OCI-LY7 (cell line): ENCODE data around the gene SYK. TPM values are rescaled to one million over a fixed set of nuclear protein-coding genes. Genes with fewer than 3 reads are reported as not detected.

ENCODE experiments used
- BruUV-seq: library from RNA; stranded (reverse); fragments of 400-500 nt; replicated peaks from 2 replicates; lab custom pipeline; 2021; lab: Mats Ljungman, UMichigan
- CTCF ChIA-PET: fragments of 300-600 bp; sonication (Branson Sonifier 250); formaldehyde crosslinking; loops from one replicate; lab custom pipeline; 2022; ENCODE audit warnings: antibody characterized with exemption; ENCODE audit not compliant: unreplicated experiment; lab: Charles Lee
- POLR2A ChIA-PET: fragments of 300-600 bp; sonication (Branson Sonifier 250); formaldehyde crosslinking; loops from one replicate; lab custom pipeline; 2022; ENCODE audit warnings: antibody characterized with exemption; lab: Charles Lee
- DNase-seq: peaks from one replicate; pipeline ENCODE4 v3.0.0-alpha.2; 2015; ENCODE audit warnings: low spot score
- H2AFZ ChIP-seq: fragments of 200-600 bp; sonication (generic), shearing (Covaris generic); 2 replicates; pipeline ENCODE4 v1.6.1; 2014; ENCODE audit warnings: mild to moderate bottlenecking, antibody characterized with exemption, low read length, moderate library complexity
- H3K27ac ChIP-seq: fragments of 200-600 bp; sonication (generic); 2 replicates; pipeline ENCODE4 v1.5.1; 2014; ENCODE audit warnings: mixed run types, low read depth, mild to moderate bottlenecking, moderate library complexity, low read length, inconsistent platforms; ENCODE audit not compliant: poor library complexity, severe bottlenecking
- H3K36me3 ChIP-seq: fragments of 200-600 bp; sonication (generic); 2 replicates; pipeline ENCODE4 v1.6.1; 2014; ENCODE audit warnings: mild to moderate bottlenecking, antibody characterized with exemption, low read length, moderate library complexity, mixed read lengths; ENCODE audit not compliant: insufficient read depth
- H3K4me1 ChIP-seq: fragments of 200-600 bp; sonication (generic); 2 replicates; pipeline ENCODE4 v1.5.1; 2014; ENCODE audit warnings: mild to moderate bottlenecking, low read length; ENCODE audit not compliant: insufficient read depth, poor library complexity, severe bottlenecking
- H3K4me2 ChIP-seq: fragments of 200-600 bp; sonication (generic); 2 replicates; pipeline ENCODE4 v1.6.1; 2014; ENCODE audit warnings: mild to moderate bottlenecking, low read length
- H3K4me3 ChIP-seq: fragments of 200-600 bp; sonication (generic); 2 replicates; pipeline ENCODE4 v1.5.1; 2014; ENCODE audit warnings: mild to moderate bottlenecking, low read depth, low read length; ENCODE audit not compliant: poor library complexity, severe bottlenecking
- H3K79me2 ChIP-seq: fragments of 200-600 bp; sonication (generic); 2 replicates; pipeline ENCODE4 v1.6.1; 2016; ENCODE audit warnings: low read depth, mild to moderate bottlenecking, low read length, moderate library complexity, mixed read lengths; ENCODE audit not compliant: insufficient read depth
- H3K9me2 ChIP-seq: fragments of 200-600 bp; sonication (generic); 2 replicates; pipeline ENCODE4 v1.6.1; 2016; ENCODE audit warnings: mild to moderate bottlenecking, low read length, mixed read lengths; ENCODE audit not compliant: insufficient read depth
- H3K9me3 ChIP-seq: fragments of 200-600 bp; sonication (generic); 2 replicates; pipeline ENCODE4 v1.6.1; 2014; ENCODE audit warnings: mild to moderate bottlenecking, mixed run types, low read length, mixed read lengths
- H4K20me1 ChIP-seq: fragments of 200-600 bp; sonication (generic); 2 replicates; pipeline ENCODE4 v1.6.1; 2014; ENCODE audit warnings: mild to moderate bottlenecking, antibody characterized with exemption, low read length, moderate library complexity, mixed read lengths; ENCODE audit not compliant: insufficient read depth
- EZH2phosphoT487 ChIP-seq: fragments of 200-600 bp; sonication (generic); IDR thresholded peaks from 2 replicates; pipeline ENCODE4 v1.6.1; 2018; ENCODE audit warnings: low read depth, borderline replicate concordance, mild to moderate bottlenecking, mixed run types, antibody characterized with exemption, low read length, moderate library complexity, mixed read lengths
- intact Hi-C: fragments of 100-400 bp; cut with micrococcal nuclease; formaldehyde crosslinking; loops from one replicate; pipeline ENCODE4 v1.10.0; 2022; ENCODE audit not compliant: unreplicated experiment
- total RNA-seq, 2 experiments: library from RNA; depleted of rRNA in 1 of 2; stranded (reverse); fragments of >200 nt in 1 of 2; shearing (Covaris generic) in 1 of 2; gene quantifications; 2 replicates each; pipeline ENCODE4 v1.2.3, GENCODE V29; 2014 to 2022
- TF ChIP-seq, protein P1 (sequence below): fragments of 200-600 bp; sonication (generic); conservative IDR thresholded peaks from 2 replicates; pipeline ENCODE4 v1.5.1; 2014; ENCODE audit warnings: mild to moderate bottlenecking, antibody characterized with exemption, low read length, moderate library complexity, mixed read lengths

The SYK gene
- total RNA-seq, 2 experiments from 2014 or later: 112 to 175 TPM

DNA sequence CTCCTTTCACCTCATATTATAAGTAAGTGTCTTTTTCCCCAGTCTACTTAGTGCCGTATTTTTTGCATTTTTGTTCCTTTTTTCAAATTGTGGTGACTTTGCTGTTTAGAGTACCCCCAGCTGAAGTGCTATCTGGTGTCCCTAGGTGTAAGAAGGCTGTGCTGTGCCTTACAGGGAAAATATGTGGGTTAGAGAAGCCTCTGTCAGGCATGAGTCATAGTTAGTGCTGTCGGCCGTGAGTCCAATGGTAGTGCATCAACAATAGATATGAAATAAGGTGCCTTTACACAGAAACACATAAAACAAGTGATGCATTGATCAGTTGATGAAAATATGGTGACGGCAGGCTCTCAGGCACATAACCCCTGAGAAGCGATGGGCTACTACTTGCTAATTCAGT is 20.1 kb downstream of the SYK start:
- H3K4me1 ChIP-seq: peaks cover 21% of the 10 kb centered on the region
- intact Hi-C loops: no loop called here
- POLR2A ChIA-PET: no interaction called here
- no peak overlapping the region for H3K27ac ChIP-seq
- H3K79me2 ChIP-seq: peaks cover 90% of the 10 kb centered on the region
- CTCF ChIA-PET: no interaction called here
- no peak for DNase-seq
- H3K4me3 ChIP-seq: no peak overlapping the region
- no peak overlapping the region for H3K4me2 ChIP-seq
- H3K9me2 ChIP-seq: no peaks in the 10 kb centered on the region
- H3K9me3 ChIP-seq: peaks cover 52% of the 10 kb centered on the region
- H2AFZ ChIP-seq: no peak overlapping the region
- no peak for TF ChIP-seq EZH2phosphoT487
- TF ChIP-seq, protein P1, sequence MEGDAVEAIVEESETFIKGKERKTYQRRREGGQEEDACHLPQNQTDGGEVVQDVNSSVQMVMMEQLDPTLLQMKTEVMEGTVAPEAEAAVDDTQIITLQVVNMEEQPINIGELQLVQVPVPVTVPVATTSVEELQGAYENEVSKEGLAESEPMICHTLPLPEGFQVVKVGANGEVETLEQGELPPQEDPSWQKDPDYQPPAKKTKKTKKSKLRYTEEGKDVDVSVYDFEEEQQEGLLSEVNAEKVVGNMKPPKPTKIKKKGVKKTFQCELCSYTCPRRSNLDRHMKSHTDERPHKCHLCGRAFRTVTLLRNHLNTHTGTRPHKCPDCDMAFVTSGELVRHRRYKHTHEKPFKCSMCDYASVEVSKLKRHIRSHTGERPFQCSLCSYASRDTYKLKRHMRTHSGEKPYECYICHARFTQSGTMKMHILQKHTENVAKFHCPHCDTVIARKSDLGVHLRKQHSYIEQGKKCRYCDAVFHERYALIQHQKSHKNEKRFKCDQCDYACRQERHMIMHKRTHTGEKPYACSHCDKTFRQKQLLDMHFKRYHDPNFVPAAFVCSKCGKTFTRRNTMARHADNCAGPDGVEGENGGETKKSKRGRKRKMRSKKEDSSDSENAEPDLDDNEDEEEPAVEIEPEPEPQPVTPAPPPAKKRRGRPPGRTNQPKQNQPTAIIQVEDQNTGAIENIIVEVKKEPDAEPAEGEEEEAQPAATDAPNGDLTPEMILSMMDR: no peak
- BruUV-seq: no TSS peak
- peaks cover 95% of the 10 kb centered on the region for H3K36me3 ChIP-seq
- H4K20me1 ChIP-seq: no peaks in the 10 kb centered on the region

- no peak overlapping the region for H3K27ac ChIP-seq
- H2AFZ ChIP-seq: no peak overlapping the region
- intact Hi-C loops: no loop called here
- BruUV-seq: no TSS peak
- peaks cover 43% of the 10 kb centered on the region for H3K9me3 ChIP-seq
- no peaks in the 10 kb centered on the region for H3K9me2 ChIP-seq
- H3K4me3 ChIP-seq: no peak overlapping the region
- H4K20me1 ChIP-seq: no peaks in the 10 kb centered on the region
- peaks cover 88% of the 10 kb centered on the region for H3K36me3 ChIP-seq
- H3K4me2 ChIP-seq: no peak overlapping the region
- peaks cover 89% of the 10 kb centered on the region for H3K79me2 ChIP-seq
- ChIA-PET POLR2A (interaction anchor here (0.9 kb wide), 1 partner anchor 19 kb away, joined by 3 read pairs; no protein-coding TSS in a partner anchor), CTCF (no interaction called here)
- TF ChIP-seq, protein P1: no peak
- TF ChIP-seq EZH2phosphoT487: no peak
- peaks cover 25% of the 10 kb centered on the region for H3K4me1 ChIP-seq
- DNase-seq: no peak
Observed at GRCh38 chr9:90822866-90823265, 21.2 kb downstream of the SYK start.

GRCh38 chr9:90825586-90825985 is 24.0 kb downstream of the SYK start:
- Histone ChIP-seq H3K27ac (peak overlapping the region; percentile 91), H3K4me3 (peak overlapping the region; percentile 73), H3K9me3 (peaks cover 34% of the 10 kb centered on the region), H4K20me1 (no peaks in the 10 kb centered on the region), H3K4me1 (peaks cover 50% of the 10 kb centered on the region), H3K79me2 (peaks cover 92% of the 10 kb centered on the region), H3K9me2 (no peaks in the 10 kb centered on the region), H3K36me3 (peaks cover 75% of the 10 kb centered on the region), H2AFZ (no peak overlapping the region), H3K4me2 (peak overlapping the region; percentile 92; the same call in 1 of the 2 replicates)
- no peak for DNase-seq
- POLR2A ChIA-PET: interaction anchor here (0.7 to 7.8 kb wide), 13 partner anchors 9 to 881 kb away, joined by 3 to 94 read pairs (median 6); partner anchors contain the start of gene SYK
- BruUV-seq: no TSS peak
- CTCF ChIA-PET: interaction anchor here (0.6 to 2.0 kb wide), 6 partner anchors 8 to 29 kb away, joined by 3 to 9 read pairs (median 4); no protein-coding TSS in a partner anchor
- TF ChIP-seq EZH2phosphoT487: no peak
- TF ChIP-seq, protein P1: no peak
- intact Hi-C loops: no loop called here
